Type B pancreatic cell (in vitro differentiated cells): ENCODE results near the gene CEBPB. TPM values are rescaled to one million over a fixed set of nuclear protein-coding genes. Genes with fewer than 3 reads are reported as not detected.
"Not testable (repeated sequence)": the region's sequence is repeated elsewhere in the genome, so short reads cannot be mapped to it uniquely, and the experiment has no call there.

Experiments
- DNase-seq: peaks from one replicate; pipeline ENCODE4 v3.0.0; 2021; ENCODE audit warnings: mixed read lengths; ENCODE audit not compliant: unreplicated experiment; ENCODE audit errors: extremely low spot score
- H3K27ac Mint-ChIP-seq: 2 replicates; pipeline ENCODE4 v1.8.0; 2021; ENCODE audit warnings: mild to moderate bottlenecking, mixed read lengths
- H3K27me3 Mint-ChIP-seq: 2 replicates; pipeline ENCODE4 v1.8.0; 2021; ENCODE audit warnings: mixed read lengths
- H3K36me3 Mint-ChIP-seq: 2 replicates; pipeline ENCODE4 v1.8.0; 2021; ENCODE audit warnings: mixed read lengths
- H3K4me1 Mint-ChIP-seq: one replicate; pipeline ENCODE4 v1.8.0; 2021; ENCODE audit warnings: mixed read lengths; ENCODE audit not compliant: unreplicated experiment
- H3K4me3 Mint-ChIP-seq: 2 replicates; pipeline ENCODE4 v1.8.0; 2021; ENCODE audit warnings: mild to moderate bottlenecking, mixed read lengths
- H3K9me3 Mint-ChIP-seq: 2 replicates; pipeline ENCODE4 v1.8.0; 2021; ENCODE audit warnings: mixed read lengths
- CTCF ChIP-seq: fragments of 200-600 bp; sonication (generic); conservative IDR thresholded peaks from 2 replicates; pipeline ENCODE4 v1.5.0; 2021; ENCODE audit warnings: antibody characterized with exemption, mild to moderate bottlenecking
- total RNA-seq: library from RNA; stranded (reverse); gene quantifications from 2 replicates; pipeline ENCODE4 v1.2.1, GENCODE V29; 2021; ENCODE audit warnings: low replicate concordance

The CEBPB gene
- total RNA-seq, 1 donor from 2014 or later, result 23.0 TPM

GRCh38 chr20:50175938-50176933 is 14.4 kb upstream of the CEBPB start:
- Mint-ChIP-seq H3K36me3 (peaks cover 5% of the 10 kb centered on the region), H3K9me3 (no peaks in the 10 kb centered on the region), H3K27me3 (no peaks in the 10 kb centered on the region), H3K27ac (no peak overlapping the region), H3K4me1 (peaks cover 21% of the 10 kb centered on the region), H3K4me3 (no peak overlapping the region)
- TF ChIP-seq CTCF, result no peak
- no peak for DNase-seq

- not testable (repeated sequence) for H3K27me3 Mint-ChIP-seq, DNase-seq, H3K36me3 Mint-ChIP-seq, H3K4me1 Mint-ChIP-seq, H3K27ac Mint-ChIP-seq, H3K9me3 Mint-ChIP-seq, H3K4me3 Mint-ChIP-seq
Measured at GRCh38 chr20:50178672-50179071, 12.0 kb upstream of the CEBPB start.

GRCh38 chr20:50181344-50181743 is 9.3 kb upstream of the CEBPB start:
- no peak for TF ChIP-seq CTCF
- DNase-seq, result no peak
- Mint-ChIP-seq H3K4me3 (no peak overlapping the region), H3K36me3 (no peaks in the 10 kb centered on the region), H3K27ac (no peak overlapping the region), H3K9me3 (no peaks in the 10 kb centered on the region), H3K4me1 (peaks cover 11% of the 10 kb centered on the region), H3K27me3 (peaks cover 5% of the 10 kb centered on the region)

GRCh38 chr20:50182346-50182745 is 8.3 kb upstream of the CEBPB start:
- no peak overlapping the region for H3K27ac Mint-ChIP-seq
- peaks cover 12% of the 10 kb centered on the region for H3K4me1 Mint-ChIP-seq
- H3K36me3 Mint-ChIP-seq, result no peaks in the 10 kb centered on the region
- no peak for DNase-seq
- H3K4me3 Mint-ChIP-seq, result no peak overlapping the region
- peaks cover 6% of the 10 kb centered on the region for H3K27me3 Mint-ChIP-seq
- no peaks in the 10 kb centered on the region for H3K9me3 Mint-ChIP-seq
- TF ChIP-seq CTCF, result no peak

- Mint-ChIP-seq H3K27ac (no peak overlapping the region), H3K4me3 (no peak overlapping the region), H3K36me3 (no peaks in the 10 kb centered on the region), H3K9me3 (no peaks in the 10 kb centered on the region), H3K4me1 (peaks cover 6% of the 10 kb centered on the region), H3K27me3 (peaks cover 6% of the 10 kb centered on the region)
- no peak for DNase-seq
- TF ChIP-seq CTCF, result no peak
Measured at GRCh38 chr20:50185426-50185825, 5.2 kb upstream of the CEBPB start.

- Mint-ChIP-seq H3K4me3 (no peak overlapping the region), H3K4me1 (peaks cover 6% of the 10 kb centered on the region), H3K9me3 (no peaks in the 10 kb centered on the region), H3K27ac (peak overlapping the region; percentile 73), H3K36me3 (no peaks in the 10 kb centered on the region), H3K27me3 (peaks cover 6% of the 10 kb centered on the region)
- peak; percentile 98 for TF ChIP-seq CTCF
- DNase-seq, result peak; percentile 95
Measured at GRCh38 chr20:50186151-50186885, 4.3 kb upstream of the CEBPB start.
